ENCODE results near the gene PARD6A.

PARD6A gene

DNA sequence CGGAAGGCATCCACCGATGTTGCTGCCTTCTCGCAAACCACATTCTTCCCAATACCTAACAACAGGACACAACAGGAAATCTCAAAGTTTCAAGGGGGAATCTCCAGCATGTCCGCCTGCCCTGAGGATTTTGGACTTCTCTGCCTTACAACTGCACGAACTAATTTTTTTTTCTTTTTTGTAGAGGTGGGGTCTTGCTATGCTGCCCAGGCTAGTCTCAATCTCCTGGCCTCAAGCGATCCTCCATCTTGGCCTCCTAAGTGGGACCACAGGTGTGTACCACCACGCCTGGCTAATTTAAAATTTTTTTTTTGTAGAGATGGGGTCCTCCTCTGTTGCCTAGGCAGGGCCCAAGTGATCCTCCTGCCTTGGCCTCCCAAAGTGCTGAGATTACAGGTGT is 15.2 kb downstream of the PARD6A start:
- no peak for DNase-seq (ENCODE audit: low read depth)
- no peak overlapping the region for H3K4me3 ChIP-seq (ENCODE audit: low read depth, low read length)
- TF ChIP-seq, protein P1, sequence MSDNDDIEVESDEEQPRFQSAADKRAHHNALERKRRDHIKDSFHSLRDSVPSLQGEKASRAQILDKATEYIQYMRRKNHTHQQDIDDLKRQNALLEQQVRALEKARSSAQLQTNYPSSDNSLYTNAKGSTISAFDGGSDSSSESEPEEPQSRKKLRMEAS (IDR thresholded peaks at IDR 0.05; ENCODE audit: low read depth, low read length) = no peak

GRCh38 chr16:67676516-67676915 is 15.8 kb downstream of the PARD6A start:
- no peak for DNase-seq (ENCODE audit: low read depth)
- no peak overlapping the region for H3K4me3 ChIP-seq (ENCODE audit: low read depth, low read length)
- TF ChIP-seq POLR2A (IDR thresholded peaks at IDR 0.05; ENCODE audit: extremely low read depth, insufficient read length) = no peak
- TF ChIP-seq, protein P1 (IDR thresholded peaks at IDR 0.05; ENCODE audit: low read depth, low read length) = no peak
- TF ChIP-seq, protein P2, sequence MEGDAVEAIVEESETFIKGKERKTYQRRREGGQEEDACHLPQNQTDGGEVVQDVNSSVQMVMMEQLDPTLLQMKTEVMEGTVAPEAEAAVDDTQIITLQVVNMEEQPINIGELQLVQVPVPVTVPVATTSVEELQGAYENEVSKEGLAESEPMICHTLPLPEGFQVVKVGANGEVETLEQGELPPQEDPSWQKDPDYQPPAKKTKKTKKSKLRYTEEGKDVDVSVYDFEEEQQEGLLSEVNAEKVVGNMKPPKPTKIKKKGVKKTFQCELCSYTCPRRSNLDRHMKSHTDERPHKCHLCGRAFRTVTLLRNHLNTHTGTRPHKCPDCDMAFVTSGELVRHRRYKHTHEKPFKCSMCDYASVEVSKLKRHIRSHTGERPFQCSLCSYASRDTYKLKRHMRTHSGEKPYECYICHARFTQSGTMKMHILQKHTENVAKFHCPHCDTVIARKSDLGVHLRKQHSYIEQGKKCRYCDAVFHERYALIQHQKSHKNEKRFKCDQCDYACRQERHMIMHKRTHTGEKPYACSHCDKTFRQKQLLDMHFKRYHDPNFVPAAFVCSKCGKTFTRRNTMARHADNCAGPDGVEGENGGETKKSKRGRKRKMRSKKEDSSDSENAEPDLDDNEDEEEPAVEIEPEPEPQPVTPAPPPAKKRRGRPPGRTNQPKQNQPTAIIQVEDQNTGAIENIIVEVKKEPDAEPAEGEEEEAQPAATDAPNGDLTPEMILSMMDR (IDR thresholded peaks at IDR 0.05; ENCODE audit: low read depth, low read length) = no peak
- no peak for TF ChIP-seq MYC (IDR thresholded peaks at IDR 0.05; ENCODE audit: low read depth, low read length)

DNA sequence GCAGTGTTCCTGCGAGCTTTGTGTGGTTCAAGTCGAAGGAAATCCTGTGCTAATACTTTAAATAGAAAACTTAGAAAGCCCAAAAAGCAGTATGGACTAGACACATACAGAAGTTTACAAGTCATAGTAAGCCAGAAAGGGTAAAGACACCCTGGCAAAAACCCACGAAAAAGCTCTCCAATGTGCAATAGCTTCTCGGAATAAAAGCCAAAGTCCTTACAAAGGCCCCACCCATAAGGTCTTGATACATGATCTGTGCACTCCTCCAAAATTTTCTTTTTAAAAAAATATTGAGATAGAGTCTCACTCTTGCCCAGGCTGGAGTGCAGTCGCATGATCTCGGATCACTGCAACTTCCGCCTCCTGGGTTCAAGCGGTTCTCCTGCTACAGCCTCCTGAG is 16.2 kb downstream of the PARD6A start:
- TF ChIP-seq, protein P1 (IDR thresholded peaks at IDR 0.05; ENCODE audit: low read depth, low read length) = no peak
- TF ChIP-seq, protein P2 (IDR thresholded peaks at IDR 0.05; ENCODE audit: low read depth, low read length) = no peak
- TF ChIP-seq MYC (IDR thresholded peaks at IDR 0.05; ENCODE audit: low read depth, low read length) = no peak
- TF ChIP-seq POLR2A (IDR thresholded peaks at IDR 0.05; ENCODE audit: extremely low read depth, insufficient read length) = no peak
- no peak overlapping the region for H3K4me3 ChIP-seq (ENCODE audit: low read depth, low read length)
- no peak for DNase-seq (ENCODE audit: low read depth)

GRCh38 chr16:67677712-67678111 is 17.0 kb downstream of the PARD6A start:
- no peak overlapping the region for H3K4me3 ChIP-seq (ENCODE audit: low read depth, low read length)
- DNase-seq (ENCODE audit: low read depth) = no peak
- TF ChIP-seq, protein P1 (IDR thresholded peaks at IDR 0.05; ENCODE audit: low read depth, low read length) = no peak
- TF ChIP-seq MYC (IDR thresholded peaks at IDR 0.05; ENCODE audit: low read depth, low read length) (no peak), POLR2A (IDR thresholded peaks at IDR 0.05; ENCODE audit: extremely low read depth, insufficient read length) (no peak)
- TF ChIP-seq, protein P2 (IDR thresholded peaks at IDR 0.05; ENCODE audit: low read depth, low read length) = no peak

- no peak for DNase-seq (ENCODE audit: low read depth)
- no peak overlapping the region for H3K4me3 ChIP-seq (ENCODE audit: low read depth, low read length)
- TF ChIP-seq POLR2A (IDR thresholded peaks at IDR 0.05; ENCODE audit: extremely low read depth, insufficient read length) (no peak), MYC (IDR thresholded peaks at IDR 0.05; ENCODE audit: low read depth, low read length) (no peak)
- TF ChIP-seq, protein P2 (IDR thresholded peaks at IDR 0.05; ENCODE audit: low read depth, low read length) = no peak
- TF ChIP-seq, protein P1 (IDR thresholded peaks at IDR 0.05; ENCODE audit: low read depth, low read length) = no peak
Observed at GRCh38 chr16:67678354-67679023, 17.7 kb downstream of the PARD6A start.

GRCh38 chr16:67679935-67680897 is 19.5 kb downstream of the PARD6A start:
- TF ChIP-seq MYC (IDR thresholded peaks at IDR 0.05; ENCODE audit: low read depth, low read length) (no peak), POLR2A (IDR thresholded peaks at IDR 0.05; ENCODE audit: extremely low read depth, insufficient read length) (no peak)
- TF ChIP-seq, protein P2 (IDR thresholded peaks at IDR 0.05; ENCODE audit: low read depth, low read length) = no peak
- TF ChIP-seq, protein P1 (IDR thresholded peaks at IDR 0.05; ENCODE audit: low read depth, low read length) = no peak

More at GRCh38 chr16:67679935-67680897, 19.5 kb downstream of the PARD6A start:
- no peak overlapping the region for H3K4me3 ChIP-seq (ENCODE audit: low read depth, low read length)
- DNase-seq (ENCODE audit: low read depth) = no peak

All from NB4 (cell line).